ENCODE measurements around the gene NFX1.
"Not testable (repeated sequence)": the region's sequence is repeated elsewhere in the genome, so short reads cannot be mapped to it uniquely, and the experiment has no call there.

DNA sequence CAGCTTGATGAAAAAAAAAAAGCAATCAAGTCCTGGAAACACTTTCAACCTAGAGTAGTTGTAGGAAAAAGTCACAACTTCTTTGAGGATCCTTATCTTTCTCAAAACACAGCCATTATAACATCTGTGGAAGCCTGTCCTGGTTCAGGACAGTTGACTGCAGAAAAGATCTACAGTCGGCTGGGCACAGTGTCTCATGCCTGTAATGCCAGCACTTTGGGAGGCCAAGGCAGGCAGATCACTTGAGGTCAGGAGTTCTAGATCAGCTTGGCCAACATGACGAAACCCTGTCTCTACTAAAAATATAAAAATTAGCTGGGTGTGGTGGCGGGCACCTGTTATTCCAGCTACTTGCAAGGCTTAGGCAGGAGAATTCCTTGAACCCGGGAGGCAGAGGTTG, 74.5 kb downstream of the NFX1 start:
- TF ChIP-seq CTCF (conservative IDR thresholded peaks at IDR 0.05 in 1 of 2, IDR thresholded peaks at IDR 0.05 in 1 of 2; ENCODE audit: low read depth in 1 of 2, low read length in 2 of 2); EZH2 (IDR thresholded peaks at IDR 0.05; ENCODE audit: low read length, missing control alignments): not testable (repeated sequence)

Data from fibroblast of lung (primary cell).